ENCODE data around the gene RASAL1. TPM values are rescaled to one million over a fixed set of nuclear protein-coding genes. Genes with fewer than 3 reads are reported as not detected.
A peak's percentile ranks its signal among the peaks of the same experiment; 100 is the strongest.

The RASAL1 gene
- total RNA-seq, 1 donor: not detected

- TF ChIP-seq CTCF (IDR thresholded peaks at IDR 0.05; ENCODE audit: extremely low read depth, low read depth, low read length): no peak
- H3K4me1 ChIP-seq (ENCODE audit: insufficient read depth, low read length): peaks cover 6% of the 10 kb centered on the region
- no peak overlapping the region for H3K4me2 ChIP-seq (ENCODE audit: insufficient read depth, low read length)
- H2AFZ ChIP-seq (ENCODE audit: low read length): no peak overlapping the region
- no peak overlapping the region for H3K27ac ChIP-seq (ENCODE audit: low read depth, low read length)
- no peak for DNase-seq (ENCODE audit: insufficient read length, low spot score, missing footprints)
- H3K9me3 ChIP-seq (ENCODE audit: low read depth, low read length): no peaks in the 10 kb centered on the region
- no peak overlapping the region for H3K4me3 ChIP-seq (ENCODE audit: insufficient read depth, low read length)
- H3K36me3 ChIP-seq (ENCODE audit: insufficient read depth, low read length): no peaks in the 10 kb centered on the region
- H3K79me2 ChIP-seq (ENCODE audit: insufficient read depth, low read length): no peaks in the 10 kb centered on the region
- H4K20me1 ChIP-seq (ENCODE audit: insufficient read depth, low read length): no peaks in the 10 kb centered on the region
- peaks cover 49% of the 10 kb centered on the region for H3K27me3 ChIP-seq (ENCODE audit: insufficient read depth, low read length)
Measured at GRCh38 chr12:113151655-113152054, 16.1 kb upstream of the RASAL1 start.

GRCh38 chr12:113149361-113150150 lies 14.0 kb upstream of the RASAL1 start, which contains the start of gene CFAP73:
CFAP73 (plus strand) TSS chr12:113149724; CDS start chr12:113149858, 134 bp downstream.
- DNase-seq (ENCODE audit: insufficient read length, low spot score, missing footprints): peak; percentile 96
- Histone ChIP-seq H4K20me1 (ENCODE audit: insufficient read depth, low read length) (no peaks in the 10 kb centered on the region), H2AFZ (ENCODE audit: low read length) (no peak within 1 kb of the TSS), H3K36me3 (ENCODE audit: insufficient read depth, low read length) (no peaks in the 10 kb centered on the region), H3K27ac (ENCODE audit: low read depth, low read length) (no peak within 1 kb of the TSS), H3K9me3 (ENCODE audit: low read depth, low read length) (no peaks in the 10 kb centered on the region), H3K79me2 (ENCODE audit: insufficient read depth, low read length) (no peaks in the 10 kb centered on the region), H3K4me1 (ENCODE audit: insufficient read depth, low read length) (peaks cover 6% of the 10 kb centered on the region), H3K4me3 (ENCODE audit: insufficient read depth, low read length) (peak within 1 kb of the TSS; percentile 26), H3K27me3 (ENCODE audit: insufficient read depth, low read length) (peaks cover 36% of the 10 kb centered on the region), H3K4me2 (ENCODE audit: insufficient read depth, low read length) (peak within 1 kb of the TSS; percentile 58)
- no peak for TF ChIP-seq CTCF (IDR thresholded peaks at IDR 0.05; ENCODE audit: extremely low read depth, low read depth, low read length)

GRCh38 chr12:113146999-113147398 lies 11.4 kb upstream of the RASAL1 start:
- H3K79me2 ChIP-seq (ENCODE audit: insufficient read depth, low read length): no peaks in the 10 kb centered on the region
- no peak overlapping the region for H3K4me2 ChIP-seq (ENCODE audit: insufficient read depth, low read length)
- H3K4me1 ChIP-seq (ENCODE audit: insufficient read depth, low read length): peaks cover 6% of the 10 kb centered on the region
- peaks cover 16% of the 10 kb centered on the region for H3K27me3 ChIP-seq (ENCODE audit: insufficient read depth, low read length)
- no peak overlapping the region for H3K27ac ChIP-seq (ENCODE audit: low read depth, low read length)
- no peaks in the 10 kb centered on the region for H4K20me1 ChIP-seq (ENCODE audit: insufficient read depth, low read length)
- no peak for TF ChIP-seq CTCF (IDR thresholded peaks at IDR 0.05; ENCODE audit: extremely low read depth, low read depth, low read length)
- no peak overlapping the region for H2AFZ ChIP-seq (ENCODE audit: low read length)
- H3K9me3 ChIP-seq (ENCODE audit: low read depth, low read length): no peaks in the 10 kb centered on the region
- DNase-seq (ENCODE audit: insufficient read length, low spot score, missing footprints): no peak
- no peaks in the 10 kb centered on the region for H3K36me3 ChIP-seq (ENCODE audit: insufficient read depth, low read length)
- H3K4me3 ChIP-seq (ENCODE audit: insufficient read depth, low read length): no peak overlapping the region

GRCh38 chr12:113145720-113146551 lies 10.4 kb upstream of the RASAL1 start:
- DNase-seq (ENCODE audit: insufficient read length, low spot score, missing footprints): no peak
- Histone ChIP-seq H3K4me3 (ENCODE audit: insufficient read depth, low read length) (no peak overlapping the region), H3K36me3 (ENCODE audit: insufficient read depth, low read length) (no peaks in the 10 kb centered on the region), H4K20me1 (ENCODE audit: insufficient read depth, low read length) (no peaks in the 10 kb centered on the region), H3K9me3 (ENCODE audit: low read depth, low read length) (no peaks in the 10 kb centered on the region), H2AFZ (ENCODE audit: low read length) (no peak overlapping the region), H3K79me2 (ENCODE audit: insufficient read depth, low read length) (no peaks in the 10 kb centered on the region), H3K4me2 (ENCODE audit: insufficient read depth, low read length) (no peak overlapping the region), H3K27ac (ENCODE audit: low read depth, low read length) (no peak overlapping the region), H3K4me1 (ENCODE audit: insufficient read depth, low read length) (peaks cover 6% of the 10 kb centered on the region), H3K27me3 (ENCODE audit: insufficient read depth, low read length) (peaks cover 11% of the 10 kb centered on the region)
- no peak for TF ChIP-seq CTCF (IDR thresholded peaks at IDR 0.05; ENCODE audit: extremely low read depth, low read depth, low read length)

Measured in osteoblast (primary cell).